GM12891 (cell line): ENCODE data around the gene PCBP2. TPM values are rescaled to one million over a fixed set of nuclear protein-coding genes. Genes with fewer than 3 reads are reported as not detected.
"Not testable (repeated sequence)": the region's sequence is repeated elsewhere in the genome, so short reads cannot be mapped to it uniquely, and the experiment has no call there.

Source experiments
- DNase-seq: peaks from one replicate; pipeline ENCODE4 v3.0.0; 2011; ENCODE audit warnings: low spot score; ENCODE audit not compliant: insufficient read length
- FAIRE-seq: peaks from 2 replicates; lab custom pipeline; 2011; peaks lifted over from hg19 to GRCh38; lab: Jason Lieb, UNC
- PAX5 ChIP-seq: IDR thresholded peaks from 2 replicates; pipeline ENCODE4 v1.6.1; 2011; ENCODE audit warnings: low read length, moderate library complexity, mild to moderate bottlenecking; ENCODE audit not compliant: insufficient read depth, severe bottlenecking
- POLR2A ChIP-seq: IDR thresholded peaks from 2 replicates; pipeline ENCODE4 v1.6.1; 2011; ENCODE audit warnings: low read depth, low read length, control low read depth
- POLR2AphosphoS5 ChIP-seq: IDR thresholded peaks from 2 replicates; pipeline ENCODE4 v1.6.1; 2011; ENCODE audit warnings: low read depth, low read length, control low read depth
- POU2F2 ChIP-seq: IDR thresholded peaks from 2 replicates; pipeline ENCODE4 v1.6.1; 2011; ENCODE audit warnings: low read depth, mild to moderate bottlenecking, control low read depth, low read length, moderate library complexity
- SPI1 ChIP-seq: IDR thresholded peaks from 2 replicates; pipeline ENCODE4 v1.6.1; 2011; ENCODE audit warnings: low read depth, low read length, control low read depth
- TAF1 ChIP-seq: IDR thresholded peaks from 2 replicates; pipeline ENCODE4 v1.6.1; 2011; ENCODE audit warnings: low read depth, low read length, control low read depth
- polyA plus RNA-seq: library from polyadenylated mRNA; unstranded; fragments of >200 nt; gene quantifications from one replicate; pipeline ENCODE4 v1.2.1, GENCODE V29; 2012; ENCODE audit warnings: low read depth, missing spikeins, inconsistent platforms; ENCODE audit not compliant: missing spikeins

PCBP2 gene
- 546 TPM for polyA plus RNA-seq

GRCh38 chr12:53451661-53452158, at the start of gene PCBP2:
TSS of gene PCBP2 (plus strand) at chr12:53452102. CDS start at chr12:53454801, 2,699 bp downstream.
- peak; percentile 20 for TF ChIP-seq PAX5
- peak; percentile 45 for TF ChIP-seq POU2F2
- peak; percentile 89 for TF ChIP-seq POLR2AphosphoS5
- TF ChIP-seq POLR2A: peak; percentile 79
- no peak for TF ChIP-seq SPI1
- peak; percentile 67 for TF ChIP-seq TAF1
- DNase-seq (peak; percentile 95), FAIRE-seq (peak; percentile 89)

- not testable (repeated sequence) for FAIRE-seq, DNase-seq
Measured at GRCh38 chr12:53402351-53402750, 49.6 kb upstream of the PCBP2 start.

DNA sequence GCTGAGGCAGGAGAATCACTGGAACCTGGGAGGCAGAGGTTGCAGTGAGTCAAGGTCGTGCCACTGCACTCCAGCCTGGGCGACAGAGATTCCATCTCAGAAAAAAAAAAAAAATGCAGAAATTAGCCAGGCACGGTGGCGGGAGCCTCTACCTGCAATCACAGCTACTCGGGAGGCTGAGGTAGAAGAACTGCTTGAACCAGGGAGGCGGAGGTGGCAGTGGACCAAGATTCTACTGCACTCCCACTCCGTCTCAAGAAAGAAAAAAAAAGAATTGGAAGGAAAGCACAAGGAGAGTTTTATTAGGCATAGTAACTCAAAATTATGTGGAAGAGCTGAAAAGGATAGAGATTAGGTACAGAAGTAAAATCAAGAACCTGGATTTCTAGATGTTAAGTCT, 49.0 kb upstream of the PCBP2 start:
- FAIRE-seq (no peak), DNase-seq (no peak)
- TF ChIP-seq SPI1: no peak
- TF ChIP-seq PAX5: no peak
- TF ChIP-seq TAF1: no peak
- no peak for TF ChIP-seq POLR2AphosphoS5
- no peak for TF ChIP-seq POU2F2
- TF ChIP-seq POLR2A: no peak

GRCh38 chr12:53410951-53411350, 41.0 kb upstream of the PCBP2 start:
- no peak for FAIRE-seq
- no peak for TF ChIP-seq TAF1
- TF ChIP-seq POLR2AphosphoS5: no peak
- no peak for TF ChIP-seq POLR2A
- TF ChIP-seq SPI1: no peak
- TF ChIP-seq POU2F2: no peak

GRCh38 chr12:53413485-53414204, 38.3 kb upstream of the PCBP2 start:
- FAIRE-seq (no peak), DNase-seq (no peak)
- TF ChIP-seq POLR2A: no peak
- no peak for TF ChIP-seq PAX5
- no peak for TF ChIP-seq POLR2AphosphoS5
- no peak for TF ChIP-seq SPI1
- TF ChIP-seq POU2F2: no peak
- no peak for TF ChIP-seq TAF1

More at GRCh38 chr12:53410951-53411350, 41.0 kb upstream of the PCBP2 start:
- no peak for DNase-seq

GRCh38 chr12:53414756-53415417, 37.0 kb upstream of the PCBP2 start:
- TF ChIP-seq POLR2A (0 out of 2 replicates have a peak, but pooled peaks have one; percentile 24), POLR2AphosphoS5 (no peak)
- FAIRE-seq (no peak), DNase-seq (no peak)

- peak; percentile 40 for FAIRE-seq
- not testable (repeated sequence) for DNase-seq
Measured at GRCh38 chr12:53415752-53416389, 36.0 kb upstream of the PCBP2 start.

DNA sequence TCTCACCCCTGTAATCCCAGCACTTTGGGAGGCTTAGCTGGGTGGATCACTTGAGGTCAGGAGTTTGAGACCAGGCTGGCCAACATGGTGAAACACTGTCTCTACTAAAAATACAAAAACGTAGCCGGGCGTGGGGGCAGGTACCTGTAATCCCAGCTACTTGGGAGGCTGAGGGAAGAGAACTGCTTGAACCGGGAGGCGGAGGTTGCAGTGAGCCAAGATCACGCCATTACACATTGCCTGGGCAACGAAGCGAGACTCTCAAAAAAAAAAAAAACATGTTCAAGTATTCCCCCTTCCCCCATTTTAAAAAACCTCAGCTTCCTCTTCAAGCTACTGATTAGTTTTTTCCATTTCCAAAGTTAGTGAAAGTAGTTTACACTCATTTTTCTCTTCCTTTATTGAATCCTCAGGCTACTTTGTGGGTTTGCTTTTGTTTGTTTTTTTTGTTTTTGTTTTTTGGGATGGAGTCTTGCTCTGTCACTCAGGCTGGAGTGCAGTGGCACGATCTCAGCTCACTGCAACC, 34.5 kb upstream of the PCBP2 start:
- not testable (repeated sequence) for DNase-seq
- peak; percentile 35 for FAIRE-seq
- peak; percentile 15; the same call in 1 of the 2 replicates for TF ChIP-seq SPI1
- peak; percentile 87 for TF ChIP-seq PAX5

- DNase-seq: no peak
- TF ChIP-seq POLR2AphosphoS5: no peak
- TF ChIP-seq POLR2A: no peak
- TF ChIP-seq POU2F2: no peak
- TF ChIP-seq TAF1: no peak
- TF ChIP-seq SPI1: no peak
- TF ChIP-seq PAX5: no peak
- FAIRE-seq: no peak
Measured at GRCh38 chr12:53418221-53418620, 33.7 kb upstream of the PCBP2 start.

- no peak for TF ChIP-seq TAF1
- TF ChIP-seq POLR2A: no peak
- TF ChIP-seq PAX5: no peak
- TF ChIP-seq SPI1: no peak
- TF ChIP-seq POU2F2: no peak
- TF ChIP-seq POLR2AphosphoS5: no peak
- FAIRE-seq (no peak), DNase-seq (no peak)
Measured at GRCh38 chr12:53419756-53420155, 32.1 kb upstream of the PCBP2 start.

DNA sequence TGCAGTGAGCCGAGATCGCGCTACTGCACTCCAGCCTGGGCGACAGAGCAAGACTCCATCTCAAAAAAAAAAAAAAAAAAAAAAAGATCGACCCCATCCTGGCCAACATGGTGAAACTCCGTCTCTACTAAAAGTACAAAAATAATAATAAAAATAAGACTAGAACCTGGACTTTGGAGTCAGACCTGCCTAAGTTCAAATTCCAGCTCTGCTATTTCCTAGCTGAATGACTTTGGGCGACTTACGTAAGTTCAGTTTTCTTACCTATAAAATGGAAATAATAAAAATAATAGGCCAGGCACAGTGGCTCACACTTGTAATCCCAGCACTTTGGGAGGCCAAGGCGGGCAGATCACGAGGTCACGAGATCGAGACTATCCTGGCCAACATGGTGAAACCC, 29.7 kb upstream of the PCBP2 start:
- not testable (repeated sequence) for FAIRE-seq, DNase-seq
